ENCODE data around the gene REXO1. TPM values are rescaled to one million over a fixed set of nuclear protein-coding genes. Genes with fewer than 3 reads are reported as not detected.

Gene REXO1
- total and polyA plus RNA-seq, 9 of the 15 experiments (the other 6 are each of a cell fraction or from before 2014, with no cell fraction given) = 0.04 to 63.3 (median 15.8) TPM

DNA sequence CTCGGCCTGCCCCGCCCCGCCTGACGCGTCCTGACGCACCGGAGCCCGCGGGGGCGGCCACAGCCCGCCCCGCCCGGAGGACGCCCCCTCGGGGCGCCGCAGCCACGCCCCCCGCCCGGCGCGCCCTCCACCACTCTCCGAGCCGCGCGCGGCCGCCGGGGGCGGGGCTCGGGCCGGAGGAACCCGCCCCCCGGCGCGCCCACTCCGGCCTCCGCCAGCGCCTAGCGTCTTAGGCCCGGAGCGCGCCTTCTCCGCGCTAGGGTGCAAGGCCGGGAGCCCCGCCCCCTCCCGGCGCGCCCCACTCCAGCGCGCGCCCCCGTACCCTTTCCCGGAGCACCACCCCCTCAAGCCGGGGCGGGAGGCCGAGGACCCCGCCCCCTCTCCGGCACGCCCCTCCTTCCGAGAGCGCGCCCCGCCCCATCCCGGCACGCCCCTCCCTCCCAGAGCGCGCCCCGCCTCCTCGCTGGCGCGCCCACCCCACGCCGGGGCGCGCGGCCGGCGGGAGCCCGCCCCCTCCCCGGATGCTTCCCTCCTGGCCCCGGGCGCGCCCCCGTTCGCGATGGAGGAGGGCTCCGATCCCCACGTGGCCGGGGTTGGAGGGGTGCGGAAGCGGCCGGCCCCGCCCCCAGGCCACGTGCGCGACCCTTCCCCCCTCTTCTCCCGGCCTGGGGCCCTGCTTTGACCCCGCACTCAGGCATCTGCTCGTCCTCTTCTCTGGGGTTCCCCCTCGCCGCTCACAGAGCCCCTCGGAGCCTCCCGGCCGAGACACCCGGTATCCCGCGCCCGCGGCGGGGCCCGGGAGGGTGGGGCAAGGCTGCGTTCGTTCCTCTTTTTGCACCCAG lies 15.6 kb upstream of the REXO1 start (continued):
- TF ChIP-seq, protein P1, sequence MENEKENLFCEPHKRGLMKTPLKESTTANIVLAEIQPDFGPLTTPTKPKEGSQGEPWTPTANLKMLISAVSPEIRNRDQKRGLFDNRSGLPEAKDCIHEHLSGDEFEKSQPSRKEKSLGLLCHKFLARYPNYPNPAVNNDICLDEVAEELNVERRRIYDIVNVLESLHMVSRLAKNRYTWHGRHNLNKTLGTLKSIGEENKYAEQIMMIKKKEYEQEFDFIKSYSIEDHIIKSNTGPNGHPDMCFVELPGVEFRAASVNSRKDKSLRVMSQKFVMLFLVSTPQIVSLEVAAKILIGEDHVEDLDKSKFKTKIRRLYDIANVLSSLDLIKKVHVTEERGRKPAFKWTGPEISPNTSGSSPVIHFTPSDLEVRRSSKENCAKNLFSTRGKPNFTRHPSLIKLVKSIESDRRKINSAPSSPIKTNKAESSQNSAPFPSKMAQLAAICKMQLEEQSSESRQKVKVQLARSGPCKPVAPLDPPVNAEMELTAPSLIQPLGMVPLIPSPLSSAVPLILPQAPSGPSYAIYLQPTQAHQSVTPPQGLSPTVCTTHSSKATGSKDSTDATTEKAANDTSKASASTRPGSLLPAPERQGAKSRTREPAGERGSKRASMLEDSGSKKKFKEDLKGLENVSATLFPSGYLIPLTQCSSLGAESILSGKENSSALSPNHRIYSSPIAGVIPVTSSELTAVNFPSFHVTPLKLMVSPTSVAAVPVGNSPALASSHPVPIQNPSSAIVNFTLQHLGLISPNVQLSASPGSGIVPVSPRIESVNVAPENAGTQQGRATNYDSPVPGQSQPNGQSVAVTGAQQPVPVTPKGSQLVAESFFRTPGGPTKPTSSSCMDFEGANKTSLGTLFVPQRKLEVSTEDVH (IDR thresholded peaks at IDR 0.05; ENCODE audit: low read depth, partially characterized antibody) = peak; percentile 77
- TF ChIP-seq DMBX1 (CRISPR knock-in tag; IDR thresholded peaks at IDR 0.05; ENCODE audit: borderline replicate concordance) = no peak
- TF ChIP-seq, protein P2, sequence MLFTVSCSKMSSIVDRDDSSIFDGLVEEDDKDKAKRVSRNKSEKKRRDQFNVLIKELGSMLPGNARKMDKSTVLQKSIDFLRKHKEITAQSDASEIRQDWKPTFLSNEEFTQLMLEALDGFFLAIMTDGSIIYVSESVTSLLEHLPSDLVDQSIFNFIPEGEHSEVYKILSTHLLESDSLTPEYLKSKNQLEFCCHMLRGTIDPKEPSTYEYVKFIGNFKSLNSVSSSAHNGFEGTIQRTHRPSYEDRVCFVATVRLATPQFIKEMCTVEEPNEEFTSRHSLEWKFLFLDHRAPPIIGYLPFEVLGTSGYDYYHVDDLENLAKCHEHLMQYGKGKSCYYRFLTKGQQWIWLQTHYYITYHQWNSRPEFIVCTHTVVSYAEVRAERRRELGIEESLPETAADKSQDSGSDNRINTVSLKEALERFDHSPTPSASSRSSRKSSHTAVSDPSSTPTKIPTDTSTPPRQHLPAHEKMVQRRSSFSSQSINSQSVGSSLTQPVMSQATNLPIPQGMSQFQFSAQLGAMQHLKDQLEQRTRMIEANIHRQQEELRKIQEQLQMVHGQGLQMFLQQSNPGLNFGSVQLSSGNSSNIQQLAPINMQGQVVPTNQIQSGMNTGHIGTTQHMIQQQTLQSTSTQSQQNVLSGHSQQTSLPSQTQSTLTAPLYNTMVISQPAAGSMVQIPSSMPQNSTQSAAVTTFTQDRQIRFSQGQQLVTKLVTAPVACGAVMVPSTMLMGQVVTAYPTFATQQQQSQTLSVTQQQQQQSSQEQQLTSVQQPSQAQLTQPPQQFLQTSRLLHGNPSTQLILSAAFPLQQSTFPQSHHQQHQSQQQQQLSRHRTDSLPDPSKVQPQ (CRISPR knock-in tag; IDR thresholded peaks at IDR 0.05; ENCODE audit: borderline replicate concordance) = 0 out of 2 replicates have a peak, but pooled peaks have one; percentile 14
- TF ChIP-seq ZNF589 (CRISPR knock-in tag; IDR thresholded peaks at IDR 0.05; ENCODE audit: low read depth) = 0 out of 2 replicates have a peak, but pooled peaks have one; percentile 71
- TF ChIP-seq SMARCA5 (IDR thresholded peaks at IDR 0.05) = no peak
- TF ChIP-seq ZNF644 (tag; IDR thresholded peaks at IDR 0.05; ENCODE audit: low read depth) = no peak; the same call in 1 of the 2 replicates
- TF ChIP-seq MECOM (CRISPR knock-in tag; IDR thresholded peaks at IDR 0.05) = no peak
- peak; percentile 62; the same call in 1 of the 2 replicates for TF ChIP-seq POLR2A (conservative IDR thresholded peaks at IDR 0.05)
- peak; percentile 78 for TF ChIP-seq GABPA (tag; conservative IDR thresholded peaks at IDR 0.05; ENCODE audit: low read depth)
- 0 out of 2 replicates have a peak, but pooled peaks have one; percentile 41 for TF ChIP-seq RBM14 (IDR thresholded peaks at IDR 0.05; ENCODE audit: borderline replicate concordance, insufficient read depth, low read depth, low read length)
- TF ChIP-seq ZNF263 (CRISPR knock-in tag; IDR thresholded peaks at IDR 0.05; ENCODE audit: borderline replicate concordance) = peak; percentile 29; the same call in 1 of the 2 replicates
- no peak for TF ChIP-seq EWSR1 (IDR thresholded peaks at IDR 0.05; ENCODE audit: borderline replicate concordance, low read depth, partially characterized antibody)
- no peak for TF ChIP-seq NR1H2 (CRISPR knock-in tag; IDR thresholded peaks at IDR 0.05)
- TF ChIP-seq, protein P3, sequence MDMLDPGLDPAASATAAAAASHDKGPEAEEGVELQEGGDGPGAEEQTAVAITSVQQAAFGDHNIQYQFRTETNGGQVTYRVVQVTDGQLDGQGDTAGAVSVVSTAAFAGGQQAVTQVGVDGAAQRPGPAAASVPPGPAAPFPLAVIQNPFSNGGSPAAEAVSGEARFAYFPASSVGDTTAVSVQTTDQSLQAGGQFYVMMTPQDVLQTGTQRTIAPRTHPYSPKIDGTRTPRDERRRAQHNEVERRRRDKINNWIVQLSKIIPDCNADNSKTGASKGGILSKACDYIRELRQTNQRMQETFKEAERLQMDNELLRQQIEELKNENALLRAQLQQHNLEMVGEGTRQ (CRISPR knock-in tag; IDR thresholded peaks at IDR 0.05) = peak; percentile 89
- no peak for TF ChIP-seq SIRT6 (IDR thresholded peaks at IDR 0.05; ENCODE audit: low read depth, low read length)

Measured in K562 (cell line).